Activated CD4-positive, alpha-beta memory T cell treated with anti-CD3 and anti-CD28 coated beads for 36 hours (primary cell): ENCODE measurements around the gene PILRA. TPM values are rescaled to one million over a fixed set of nuclear protein-coding genes. Genes with fewer than 3 reads are reported as not detected.
"Not testable (repeated sequence)": the region's sequence is repeated elsewhere in the genome, so short reads cannot be mapped to it uniquely, and the experiment has no call there.

Experiments used
- CTCF ChIA-PET: fragments of 350-600 bp; sonication (Branson Sonifier 250); formaldehyde crosslinking; loops from one replicate; lab custom pipeline; 2021; ENCODE audit warnings: antibody characterized with exemption, inconsistent platforms; lab: Charles Lee
- POLR2A ChIA-PET: fragments of 350-600 bp; sonication (Branson Sonifier 250); formaldehyde crosslinking; loops from one replicate; lab custom pipeline; 2021; ENCODE audit warnings: antibody characterized with exemption; lab: Charles Lee
- DNase-seq: peaks from one replicate; pipeline ENCODE4 v3.0.0-alpha.2; 2020
- H3K27ac Mint-ChIP-seq: one replicate; pipeline ENCODE4 v1.8.0; 2021; ENCODE audit warnings: mixed read lengths
- H3K27me3 Mint-ChIP-seq: one replicate; pipeline ENCODE4 v1.8.0; 2021; ENCODE audit warnings: mixed read lengths
- H3K36me3 Mint-ChIP-seq: one replicate; pipeline ENCODE4 v1.8.0; 2021; ENCODE audit warnings: mixed read lengths
- H3K4me1 Mint-ChIP-seq: one replicate; pipeline ENCODE4 v1.8.0; 2021; ENCODE audit warnings: low read depth, mixed read lengths
- H3K4me3 Mint-ChIP-seq: one replicate; pipeline ENCODE4 v1.8.0; 2021; ENCODE audit warnings: mild to moderate bottlenecking, mixed read lengths
- H3K9me3 Mint-ChIP-seq: one replicate; pipeline ENCODE4 v1.8.0; 2021; ENCODE audit warnings: mixed read lengths
- intact Hi-C: fragments of 100-400 bp; cut with micrococcal nuclease; formaldehyde crosslinking; loops from one replicate; pipeline ENCODE4 v1.15.1; 2023
- total RNA-seq, 2 experiments: library from RNA; stranded (reverse); gene quantifications; one replicate each; pipeline ENCODE4 v1.2.3, GENCODE V29; 2021

The PILRA gene
- total RNA-seq, 2 experiments from 2014 or later, result 0.31 to 0.76 TPM

GRCh38 chr7:100360135-100360854 lies 13.0 kb upstream of the PILRA start:
- Mint-ChIP-seq H3K27ac (no peak overlapping the region), H3K36me3 (peaks cover 58% of the 10 kb centered on the region), H3K27me3 (no peaks in the 10 kb centered on the region), H3K4me3 (no peak overlapping the region), H3K4me1 (peaks cover 15% of the 10 kb centered on the region), H3K9me3 (no peaks in the 10 kb centered on the region)
- POLR2A ChIA-PET, result no interaction called here
- no peak for DNase-seq
- intact Hi-C loops, result no loop called here
- CTCF ChIA-PET, result no interaction called here

- Mint-ChIP-seq H3K4me1 (peaks cover 34% of the 10 kb centered on the region), H3K4me3 (no peak overlapping the region), H3K27me3 (no peaks in the 10 kb centered on the region), H3K36me3 (peaks cover 61% of the 10 kb centered on the region), H3K27ac (no peak overlapping the region), H3K9me3 (no peaks in the 10 kb centered on the region)
- intact Hi-C loops, result no loop called here
- POLR2A ChIA-PET, result no interaction called here
- no peak for DNase-seq
- CTCF ChIA-PET, result no interaction called here
These were observed 10.2 kb upstream of the PILRA start for GRCh38 chr7:100363098-100363497.

- H3K27me3 Mint-ChIP-seq, H3K27ac Mint-ChIP-seq, DNase-seq, H3K4me3 Mint-ChIP-seq, H3K9me3 Mint-ChIP-seq: not testable (repeated sequence)
- ChIA-PET POLR2A (interaction anchor here (1.2 kb wide), 1 partner anchor 58 kb away, joined by 3 read pairs; no protein-coding TSS in a partner anchor), CTCF (interaction anchor here (2.1 kb wide), 1 partner anchor 44 kb away, joined by 12 read pairs; no protein-coding TSS in a partner anchor)
- intact Hi-C loops, result loop anchor here (2.0 kb wide), 1 partner anchor 43 kb away; no protein-coding TSS in a partner anchor
- Mint-ChIP-seq H3K36me3 (peaks cover 57% of the 10 kb centered on the region), H3K4me1 (peaks cover 34% of the 10 kb centered on the region)
These were observed 9.5 kb upstream of the PILRA start for GRCh38 chr7:100363797-100364196.

GRCh38 chr7:100364480-100364879 lies 8.8 kb upstream of the PILRA start:
- Mint-ChIP-seq H3K27me3 (no peaks in the 10 kb centered on the region), H3K4me3 (no peak overlapping the region), H3K9me3 (no peaks in the 10 kb centered on the region), H3K4me1 (peaks cover 34% of the 10 kb centered on the region), H3K36me3 (peaks cover 52% of the 10 kb centered on the region), H3K27ac (no peak overlapping the region)
- intact Hi-C loops, result loop anchor here (2.0 kb wide), 1 partner anchor 42 kb away; no protein-coding TSS in a partner anchor
- DNase-seq, result no peak
- CTCF ChIA-PET, result interaction anchor here (1.9 to 2.1 kb wide), 2 partner anchors 17 to 43 kb away, joined by 5 to 12 read pairs; no protein-coding TSS in a partner anchor
- POLR2A ChIA-PET, result interaction anchor here (1.2 kb wide), 1 partner anchor 58 kb away, joined by 3 read pairs; no protein-coding TSS in a partner anchor

- CTCF ChIA-PET, result interaction anchor here (0.9 to 2.1 kb wide), 4 partner anchors 18 to 41 kb away, joined by 4 to 12 read pairs (median 6); no protein-coding TSS in a partner anchor
- H3K27me3 Mint-ChIP-seq, H3K4me3 Mint-ChIP-seq, H3K9me3 Mint-ChIP-seq: not testable (repeated sequence)
- peaks cover 43% of the 10 kb centered on the region for H3K36me3 Mint-ChIP-seq
- POLR2A ChIA-PET, result interaction anchor here (0.8 to 2.3 kb wide), 5 partner anchors 18 to 265 kb away, joined by 3 to 12 read pairs (median 3); partner anchors contain the start of genes AP4M1, MCM7 and ZCWPW1
- intact Hi-C loops, result loop anchor here (1.0 to 5.0 kb wide), 3 partner anchors 30 to 94 kb away; no protein-coding TSS in a partner anchor
- H3K4me1 Mint-ChIP-seq, result peaks cover 34% of the 10 kb centered on the region
- peak; percentile 34 for DNase-seq
- peak overlapping the region; percentile 45 for H3K27ac Mint-ChIP-seq
These were observed 7.3 kb upstream of the PILRA start for GRCh38 chr7:100365998-100366367.

GRCh38 chr7:100366411-100367250 lies 6.7 kb upstream of the PILRA start:
- no peaks in the 10 kb centered on the region for H3K27me3 Mint-ChIP-seq
- peaks cover 39% of the 10 kb centered on the region for H3K36me3 Mint-ChIP-seq
- DNase-seq, result peak; percentile 60
- H3K27ac Mint-ChIP-seq, result peak overlapping the region; percentile 45
- ChIA-PET POLR2A (interaction anchor here (2.3 kb wide), 1 partner anchor 30 kb away, joined by 12 read pairs; no protein-coding TSS in a partner anchor), CTCF (no interaction called here)
- intact Hi-C loops, result loop anchor here (5.0 kb wide), 1 partner anchor 94 kb away; no protein-coding TSS in a partner anchor
- H3K4me3 Mint-ChIP-seq, result no peak overlapping the region
- H3K4me1 Mint-ChIP-seq, result peaks cover 35% of the 10 kb centered on the region
- no peaks in the 10 kb centered on the region for H3K9me3 Mint-ChIP-seq

- no peak overlapping the region for H3K27ac Mint-ChIP-seq
- intact Hi-C loops, result loop anchor here (5.0 kb wide), 1 partner anchor 95 kb away; no protein-coding TSS in a partner anchor
- H3K4me3 Mint-ChIP-seq, result no peak overlapping the region
- no peaks in the 10 kb centered on the region for H3K27me3 Mint-ChIP-seq
- H3K36me3 Mint-ChIP-seq, result peaks cover 34% of the 10 kb centered on the region
- no peaks in the 10 kb centered on the region for H3K9me3 Mint-ChIP-seq
- CTCF ChIA-PET, result no interaction called here
- POLR2A ChIA-PET, result no interaction called here
- DNase-seq, result no peak
- H3K4me1 Mint-ChIP-seq, result peaks cover 38% of the 10 kb centered on the region
These were observed 6.1 kb upstream of the PILRA start for GRCh38 chr7:100367251-100367620.

- no peak overlapping the region for H3K27ac Mint-ChIP-seq
- H3K4me3 Mint-ChIP-seq, result no peak overlapping the region
- no peaks in the 10 kb centered on the region for H3K9me3 Mint-ChIP-seq
- H3K27me3 Mint-ChIP-seq, result no peaks in the 10 kb centered on the region
- DNase-seq, result no peak
- ChIA-PET POLR2A (no interaction called here), CTCF (no interaction called here)
- intact Hi-C loops, result loop anchor here (5.0 kb wide), 1 partner anchor 96 kb away; no protein-coding TSS in a partner anchor
- H3K4me1 Mint-ChIP-seq, result peaks cover 41% of the 10 kb centered on the region
- H3K36me3 Mint-ChIP-seq, result peaks cover 28% of the 10 kb centered on the region
These were observed 5.3 kb upstream of the PILRA start for GRCh38 chr7:100367676-100368613.

GRCh38 chr7:100369105-100369504 lies 4.2 kb upstream of the PILRA start:
- H3K27me3 Mint-ChIP-seq, result no peaks in the 10 kb centered on the region
- intact Hi-C loops, result loop anchor here (5.0 kb wide), 1 partner anchor 97 kb away; no protein-coding TSS in a partner anchor
- ChIA-PET CTCF (no interaction called here), POLR2A (no interaction called here)
- no peak overlapping the region for H3K27ac Mint-ChIP-seq
- no peak for DNase-seq
- peaks cover 37% of the 10 kb centered on the region for H3K4me1 Mint-ChIP-seq
- H3K4me3 Mint-ChIP-seq, result no peak overlapping the region
- H3K36me3 Mint-ChIP-seq, result peaks cover 21% of the 10 kb centered on the region
- H3K9me3 Mint-ChIP-seq, result no peaks in the 10 kb centered on the region

- Mint-ChIP-seq H3K27ac (no peak overlapping the region), H3K27me3 (no peaks in the 10 kb centered on the region), H3K4me3 (no peak overlapping the region), H3K9me3 (no peaks in the 10 kb centered on the region), H3K36me3 (peaks cover 15% of the 10 kb centered on the region), H3K4me1 (peaks cover 27% of the 10 kb centered on the region)
- no peak for DNase-seq
- ChIA-PET CTCF (no interaction called here), POLR2A (no interaction called here)
- intact Hi-C loops, result no loop called here
These were observed 3.0 kb upstream of the PILRA start for GRCh38 chr7:100370303-100370702.

GRCh38 chr7:100370746-100371145 lies 2.5 kb upstream of the PILRA start:
- CTCF ChIA-PET, result no interaction called here
- H3K4me1 Mint-ChIP-seq, result peaks cover 22% of the 10 kb centered on the region
- H3K36me3 Mint-ChIP-seq, result peaks cover 15% of the 10 kb centered on the region
- POLR2A ChIA-PET, result no interaction called here
- H3K4me3 Mint-ChIP-seq, result no peak overlapping the region
- no peak for DNase-seq
- no peaks in the 10 kb centered on the region for H3K27me3 Mint-ChIP-seq
- no peaks in the 10 kb centered on the region for H3K9me3 Mint-ChIP-seq
- intact Hi-C loops, result no loop called here
- H3K27ac Mint-ChIP-seq, result no peak overlapping the region
